HepG2 (cell line): ENCODE data around the gene SEMA4A. TPM values are rescaled to one million over a fixed set of nuclear protein-coding genes. Genes with fewer than 3 reads are reported as not detected.

Experiments
- ATAC-seq: fragments of 200-7000 bp; cut with Tn5 transposase; 3 replicates; pipeline ENCODE4 v1.9.1; 2020; ENCODE audit warnings: mild to moderate bottlenecking, moderate library complexity
- BruUV-seq: library from RNA; stranded (reverse); fragments of 400-500 nt; replicated peaks from 2 replicates; lab custom pipeline; 2021; lab: Mats Ljungman, UMichigan
- CTCF ChIA-PET: fragments of 300-600 bp; formaldehyde crosslinking; extraction: SDS; loops from one replicate; lab custom pipeline; 2021; ENCODE audit warnings: low total read pairs, inconsistent platforms, low intra/inter-chr PET ratio; lab: Yijun Ruan, JAX
- POLR2A ChIA-PET: fragments of 350-600 bp; sonication (Branson Sonifier 250); formaldehyde crosslinking; loops from one replicate; lab custom pipeline; 2020; ENCODE audit warnings: antibody characterized with exemption, inconsistent platforms; lab: Yijun Ruan, JAX
- DNase-seq: peaks from one replicate; pipeline ENCODE4 v3.0.0-alpha.2; 2015; ENCODE audit warnings: low spot score
- FAIRE-seq: peaks from 3 replicates; lab custom pipeline; 2011; peaks lifted over from hg19 to GRCh38; lab: Jason Lieb, UNC
- H2AFZ ChIP-seq: one replicate; pipeline ENCODE4 v1.6.1; 2011; ENCODE audit warnings: low read length, inconsistent platforms
- H3K27ac ChIP-seq: fragments of 300-600 bp; 3 replicates; pipeline ENCODE4 v1.8.0; 2011; ENCODE audit warnings: mixed run types, mild to moderate bottlenecking, mixed read lengths, low read length, inconsistent platforms; ENCODE audit not compliant: insufficient read depth; ENCODE audit errors: extremely low read length
- H3K27me3 ChIP-seq, 2 experiments: fragments of 200-600 bp in 1 of 2; 2 replicates in 1 of 2; 3 replicates in 1 of 2; pipeline versions ENCODE4 v1.6.0 to v1.8.0; 2011; ENCODE audit warnings: low read length in 2 of 2, mild to moderate bottlenecking in 2 of 2, moderate library complexity in 2 of 2, inconsistent platforms in 1 of 2; ENCODE audit not compliant: insufficient read depth in 2 of 2, control insufficient read depth in 1 of 2
- H3K36me3 ChIP-seq, 2 experiments: fragments of 200-600 bp in 1 of 2; replicated peaks in 1 of 2; 2 replicates in 1 of 2; 3 replicates in 1 of 2; pipeline versions ENCODE4 v1.5.1 to v1.8.0; 2011; ENCODE audit warnings: low read length in 2 of 2, inconsistent platforms in 1 of 2; ENCODE audit not compliant: insufficient read depth in 2 of 2, control insufficient read depth in 1 of 2
- H3K4me1 ChIP-seq: 2 replicates; pipeline ENCODE4 v1.5.1; 2012; ENCODE audit warnings: low read length, inconsistent platforms; ENCODE audit not compliant: insufficient read depth
- H3K4me2 ChIP-seq: 2 replicates; pipeline ENCODE4 v1.6.0; 2011; ENCODE audit warnings: low read depth, low read length, inconsistent platforms
- H3K4me3 ChIP-seq, 3 experiments: fragments of 200-600 bp in 1 of 3; sonication (generic), shearing (Covaris generic) in 1 of 3; replicated peaks in 1 of 3; 2 replicates each; pipeline ENCODE4 v1.5.1; 2011 to 2016; ENCODE audit warnings: low read length in 3 of 3, inconsistent platforms in 2 of 3, low read depth in 2 of 3, mild to moderate bottlenecking in 2 of 3, control low read depth in 1 of 3, mixed read lengths in 1 of 3; ENCODE audit not compliant: insufficient read depth in 1 of 3
- H3K79me2 ChIP-seq: one replicate; pipeline ENCODE4 v1.6.1; 2011; ENCODE audit warnings: low read length, inconsistent platforms; ENCODE audit not compliant: insufficient read depth
- H3K9ac ChIP-seq: 2 replicates; pipeline ENCODE4 v1.6.0; 2011; ENCODE audit warnings: mild to moderate bottlenecking, low read depth, low read length, inconsistent platforms; ENCODE audit not compliant: insufficient read depth
- H3K9me3 ChIP-seq: 2 replicates; pipeline ENCODE4 v1.5.1; 2012; ENCODE audit warnings: mild to moderate bottlenecking, low read length
- H4K20me1 ChIP-seq: 2 replicates; pipeline ENCODE4 v1.6.0; 2011; ENCODE audit warnings: inconsistent platforms, mild to moderate bottlenecking, low read length, moderate library complexity; ENCODE audit not compliant: insufficient read depth
- AGO2 ChIP-seq: fragments of 200-400 bp; formaldehyde crosslinking; optimal IDR thresholded peaks from 2 replicates; pipeline ENCODE3; 2017; ENCODE audit warnings: mild to moderate bottlenecking, low read depth, low read length, moderate library complexity
- RBFOX2 ChIP-seq: fragments of 200-400 bp; formaldehyde crosslinking; IDR thresholded peaks from 2 replicates; pipeline ENCODE4 v1.6.1; 2017; ENCODE audit warnings: low read depth, mild to moderate bottlenecking, low read length
- SP4 ChIP-seq: sonication (generic); formaldehyde crosslinking; IDR thresholded peaks from 2 replicates; pipeline ENCODE4 v1.8.1; 2023; ENCODE audit warnings: mild to moderate bottlenecking, missing genetic modification reagents
- ZNF629 ChIP-seq: sonication (generic); formaldehyde crosslinking; conservative IDR thresholded peaks from 2 replicates; pipeline ENCODE4 v1.5.0; 2020; ENCODE audit warnings: missing genetic modification reagents
- WGBS: methylation state at CpG from one replicate; pipeline ENCODE4 v1.1.6; 2017; ENCODE audit warnings: low lambda C conversion rate; 5-methylcytosine and 5-hydroxymethylcytosine counted together
- in situ Hi-C: cut with HindIII; loops from 2 replicates; pipeline ENCODE4 v1.10.0; 2017; ENCODE audit warnings: low pct_unique_long_range_greater_than_20kb; ENCODE audit not compliant: extremely low pct_ligation_motif_present
- intact Hi-C: fragments of 100-400 bp; cut with micrococcal nuclease; formaldehyde crosslinking; loops from one replicate; pipeline ENCODE4 v1.10.0; 2022; ENCODE audit not compliant: unreplicated experiment
- polyA plus RNA-seq, 8 experiments: library from polyadenylated mRNA; depleted of rRNA in 3 of 8; stranded (reverse) in 7 of 8; unstranded in 1 of 8; fragments of >200 nt; fragmentation: Illumina TruSeq in 4 of 8; extraction: Trizol in 4 of 8; gene quantifications; 2 replicates each; pipeline versions ENCODE4 v1.2.1 to v1.2.3, GENCODE V29; 2011 to 2016; ENCODE audit warnings: low read depth in 4 of 8, missing spikeins in 1 of 8, mixed read lengths in 1 of 8; ENCODE audit not compliant: insufficient read depth in 1 of 8
- total RNA-seq, 5 experiments: library from RNA; depleted of rRNA; stranded (reverse); fragments of >200 nt; fragmentation: Illumina TruSeq; extraction: Trizol; gene quantifications; 2 replicates each; pipeline ENCODE4 v1.2.3, GENCODE V29; 2016; ENCODE audit warnings: low read depth in 1 of 5
- TF ChIP-seq, protein P1 (sequence below): sonication (generic); formaldehyde crosslinking; IDR thresholded peaks from 2 replicates; pipeline ENCODE4 v1.4.0; 2020; ENCODE audit warnings: mild to moderate bottlenecking, missing genetic modification reagents
- TF ChIP-seq, protein P2 (sequence below): IDR thresholded peaks from 2 replicates; pipeline ENCODE4 v1.6.1; 2016; ENCODE audit warnings: low read depth

Gene SEMA4A
- total and polyA plus RNA-seq, 2 of the 13 experiments (the other 11 are each of a cell fraction or from before 2014, with no cell fraction given) = 0.09 to 0.20 TPM

DNA sequence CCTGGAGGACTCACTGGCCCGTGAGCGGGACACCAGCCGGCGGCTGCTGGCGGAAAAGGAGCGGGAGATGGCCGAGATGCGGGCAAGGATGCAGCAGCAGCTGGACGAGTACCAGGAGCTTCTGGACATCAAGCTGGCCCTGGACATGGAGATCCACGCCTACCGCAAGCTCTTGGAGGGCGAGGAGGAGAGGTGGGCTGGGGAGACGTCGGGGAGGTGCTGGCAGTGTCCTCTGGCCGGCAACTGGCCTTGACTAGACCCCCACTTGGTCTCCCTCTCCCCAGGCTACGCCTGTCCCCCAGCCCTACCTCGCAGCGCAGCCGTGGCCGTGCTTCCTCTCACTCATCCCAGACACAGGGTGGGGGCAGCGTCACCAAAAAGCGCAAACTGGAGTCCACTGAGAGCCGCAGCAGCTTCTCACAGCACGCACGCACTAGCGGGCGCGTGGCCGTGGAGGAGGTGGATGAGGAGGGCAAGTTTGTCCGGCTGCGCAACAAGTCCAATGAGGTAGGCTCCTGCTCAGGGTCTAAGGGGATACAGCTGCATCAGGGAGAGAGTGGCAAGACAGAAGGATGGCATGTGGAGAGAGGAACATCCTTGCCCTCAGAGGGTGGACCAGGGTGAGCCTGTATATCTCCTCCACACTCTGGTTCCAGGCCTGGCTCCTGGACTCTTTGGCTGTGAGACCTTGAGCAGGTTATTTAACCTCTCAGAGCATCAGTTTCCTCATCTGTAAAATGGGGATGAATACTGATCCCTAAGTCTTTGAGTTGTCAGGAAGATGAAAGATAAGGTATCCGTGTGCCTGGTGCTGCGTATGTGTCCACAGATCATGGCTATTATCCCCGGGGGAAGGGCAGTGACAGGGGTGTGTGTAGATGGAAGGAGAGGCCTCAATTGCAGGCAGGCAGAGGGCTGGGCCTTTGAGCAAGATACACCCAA, 17.2 kb upstream of the SEMA4A start:
- TF ChIP-seq RBFOX2 (0 out of 2 replicates have a peak, but pooled peaks have one; percentile 35), SP4 (no peak), AGO2 (peak; percentile 70), ZNF629 (CRISPR knock-in tag) (peak; percentile 76)
- TF ChIP-seq, protein P1, sequence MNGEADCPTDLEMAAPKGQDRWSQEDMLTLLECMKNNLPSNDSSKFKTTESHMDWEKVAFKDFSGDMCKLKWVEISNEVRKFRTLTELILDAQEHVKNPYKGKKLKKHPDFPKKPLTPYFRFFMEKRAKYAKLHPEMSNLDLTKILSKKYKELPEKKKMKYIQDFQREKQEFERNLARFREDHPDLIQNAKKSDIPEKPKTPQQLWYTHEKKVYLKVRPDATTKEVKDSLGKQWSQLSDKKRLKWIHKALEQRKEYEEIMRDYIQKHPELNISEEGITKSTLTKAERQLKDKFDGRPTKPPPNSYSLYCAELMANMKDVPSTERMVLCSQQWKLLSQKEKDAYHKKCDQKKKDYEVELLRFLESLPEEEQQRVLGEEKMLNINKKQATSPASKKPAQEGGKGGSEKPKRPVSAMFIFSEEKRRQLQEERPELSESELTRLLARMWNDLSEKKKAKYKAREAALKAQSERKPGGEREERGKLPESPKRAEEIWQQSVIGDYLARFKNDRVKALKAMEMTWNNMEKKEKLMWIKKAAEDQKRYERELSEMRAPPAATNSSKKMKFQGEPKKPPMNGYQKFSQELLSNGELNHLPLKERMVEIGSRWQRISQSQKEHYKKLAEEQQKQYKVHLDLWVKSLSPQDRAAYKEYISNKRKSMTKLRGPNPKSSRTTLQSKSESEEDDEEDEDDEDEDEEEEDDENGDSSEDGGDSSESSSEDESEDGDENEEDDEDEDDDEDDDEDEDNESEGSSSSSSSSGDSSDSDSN (CRISPR knock-in tag) = no peak
- TF ChIP-seq, protein P2, sequence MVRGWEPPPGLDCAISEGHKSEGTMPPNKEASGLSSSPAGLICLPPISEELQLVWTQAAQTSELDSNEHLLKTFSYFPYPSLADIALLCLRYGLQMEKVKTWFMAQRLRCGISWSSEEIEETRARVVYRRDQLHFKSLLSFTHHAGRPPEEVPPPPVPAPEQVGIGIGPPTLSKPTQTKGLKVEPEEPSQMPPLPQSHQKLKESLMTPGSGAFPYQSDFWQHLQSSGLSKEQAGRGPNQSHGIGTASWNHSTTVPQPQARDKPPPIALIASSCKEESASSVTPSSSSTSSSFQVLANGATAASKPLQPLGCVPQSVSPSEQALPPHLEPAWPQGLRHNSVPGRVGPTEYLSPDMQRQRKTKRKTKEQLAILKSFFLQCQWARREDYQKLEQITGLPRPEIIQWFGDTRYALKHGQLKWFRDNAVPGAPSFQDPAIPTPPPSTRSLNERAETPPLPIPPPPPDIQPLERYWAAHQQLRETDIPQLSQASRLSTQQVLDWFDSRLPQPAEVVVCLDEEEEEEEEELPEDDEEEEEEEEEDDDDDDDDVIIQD (CRISPR knock-in tag) = no peak
- in situ Hi-C loops (no loop called here), intact Hi-C loops (no loop called here)
- no peak for ATAC-seq
- Histone ChIP-seq H4K20me1 (peaks cover 5% of the 10 kb centered on the region; the same call in 1 of the 2 replicates), H3K36me3 (peaks cover 43 to 71% of the 10 kb centered on the region in 2 experiments), H3K27me3 (no peaks in the 10 kb centered on the region), H3K4me2 (no peak overlapping the region), H3K79me2 (no peaks in the 10 kb centered on the region), H3K9me3 (no peaks in the 10 kb centered on the region), H3K27ac (no peak overlapping the region), H3K4me3 (no peak overlapping the region), H2AFZ (no peak overlapping the region), H3K9ac (no peak overlapping the region), H3K4me1 (peaks cover 5% of the 10 kb centered on the region)
- ChIA-PET POLR2A (no interaction called here), CTCF (no interaction called here)
- DNase-seq = no peak
- FAIRE-seq = no peak
- BruUV-seq = TSS peak; percentile 39
- 97% methylated on average over 34 of the region's 34 CpGs for WGBS
